ENCODE results near the gene RFX2.
"Not testable (repeated sequence)": the region's sequence is repeated elsewhere in the genome, so short reads cannot be mapped to it uniquely, and the experiment has no call there.

Gene RFX2

DNA sequence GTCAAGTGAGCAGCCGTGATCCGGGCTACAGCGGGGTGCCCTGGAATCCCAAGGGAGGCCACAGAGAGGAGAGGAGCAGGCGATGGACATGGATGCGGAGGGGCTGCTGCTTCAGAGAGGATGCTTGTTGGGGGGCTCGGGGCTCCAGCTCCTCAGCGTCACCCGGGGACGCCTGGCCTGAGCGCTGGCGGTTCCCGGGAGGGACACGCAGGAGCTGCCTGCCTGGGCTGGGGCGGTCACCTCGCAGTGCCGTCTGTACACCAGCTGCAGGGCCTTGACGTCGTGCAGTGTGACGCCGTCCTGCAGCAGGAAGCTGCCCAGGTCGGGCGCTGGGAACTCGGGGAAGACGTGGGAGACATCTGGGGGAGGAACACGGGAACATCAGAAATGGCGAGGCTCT lies 102.4 kb downstream of the RFX2 start:
- TF ChIP-seq ZFX (IDR thresholded peaks at IDR 0.05; ENCODE audit: borderline replicate concordance) (no peak), CTCF (IDR thresholded peaks at IDR 0.05) (no peak)
- no peak overlapping the region for H3K27ac ChIP-seq

GRCh38 chr19:6006896-6007295 lies 103.4 kb downstream of the RFX2 start:
- TF ChIP-seq CTCF (IDR thresholded peaks at IDR 0.05) (no peak), ZFX (IDR thresholded peaks at IDR 0.05; ENCODE audit: borderline replicate concordance) (no peak)
- no peak overlapping the region for H3K27ac ChIP-seq

GRCh38 chr19:6006070-6006446 lies 104.2 kb downstream of the RFX2 start:
- not testable (repeated sequence) for H3K27ac ChIP-seq

GRCh38 chr19:6005321-6006069 lies 104.8 kb downstream of the RFX2 start:
- no peak for TF ChIP-seq ZFX (IDR thresholded peaks at IDR 0.05; ENCODE audit: borderline replicate concordance)
- no peak for TF ChIP-seq CTCF (IDR thresholded peaks at IDR 0.05)
- no peak overlapping the region for H3K27ac ChIP-seq

- H3K27ac ChIP-seq: no peak overlapping the region
- no peak for TF ChIP-seq CTCF (IDR thresholded peaks at IDR 0.05)
- no peak for TF ChIP-seq ZFX (IDR thresholded peaks at IDR 0.05; ENCODE audit: borderline replicate concordance)
Observed at GRCh38 chr19:6003976-6004375, 106.3 kb downstream of the RFX2 start.

DNA sequence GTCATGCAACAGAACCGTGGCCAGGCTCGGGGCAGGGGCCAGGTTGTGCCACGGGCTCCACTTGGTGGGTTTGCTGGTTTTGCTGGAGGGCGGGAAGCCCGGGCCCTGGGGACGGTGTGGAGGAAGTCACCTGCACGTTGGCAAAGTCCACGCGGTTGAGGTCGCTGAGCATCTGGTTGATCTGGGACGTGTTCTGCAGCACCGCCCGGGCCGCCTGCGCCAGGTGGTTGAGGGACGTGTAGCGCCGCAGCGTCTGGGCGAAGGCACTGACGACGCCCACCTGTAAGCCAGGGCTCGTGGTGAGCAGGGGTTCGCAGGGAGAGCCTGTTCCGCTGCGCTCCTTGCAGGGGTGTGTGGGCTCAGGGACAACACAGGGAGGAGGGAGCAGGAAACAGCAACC lies 107.7 kb downstream of the RFX2 start:
- TF ChIP-seq ZFX (IDR thresholded peaks at IDR 0.05; ENCODE audit: borderline replicate concordance): no peak
- no peak for TF ChIP-seq CTCF (IDR thresholded peaks at IDR 0.05)
- H3K27ac ChIP-seq: no peak overlapping the region

DNA sequence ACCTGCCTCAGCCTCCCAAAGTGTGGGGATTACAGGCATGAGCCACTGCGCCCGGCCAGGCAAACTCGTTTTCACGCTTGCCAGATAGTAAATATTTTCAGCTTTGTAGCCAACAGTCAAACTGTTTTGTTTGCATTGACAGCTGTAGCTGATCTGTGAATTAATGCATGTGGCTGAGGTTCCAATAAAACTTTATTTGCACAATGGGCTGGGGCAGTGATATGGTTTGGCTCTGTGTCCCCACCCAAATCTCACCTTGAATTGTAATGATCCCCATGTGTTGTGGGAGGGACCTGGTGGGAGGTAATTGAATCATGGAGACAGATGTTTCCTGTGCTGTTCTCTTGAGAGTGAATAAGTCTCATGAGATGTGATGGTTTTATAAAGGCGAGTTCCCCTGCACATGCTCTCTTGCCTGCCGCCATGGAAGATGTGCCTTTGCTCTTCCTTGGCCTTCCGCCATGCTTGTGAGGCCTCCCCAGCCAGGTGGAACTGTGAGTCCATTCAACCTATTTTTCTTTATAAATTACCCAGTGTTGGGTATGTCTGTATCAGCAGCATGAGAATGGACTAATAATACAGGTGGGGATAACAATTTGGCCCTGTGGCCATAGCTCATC lies 110.0 kb downstream of the RFX2 start:
- H3K27ac ChIP-seq: no peak overlapping the region
- TF ChIP-seq CTCF (IDR thresholded peaks at IDR 0.05): no peak
- no peak for TF ChIP-seq ZFX (IDR thresholded peaks at IDR 0.05; ENCODE audit: borderline replicate concordance)

Measured in 22Rv1 (cell line).